Caco-2 (cell line): ENCODE data around the gene ELMO2. TPM values are rescaled to one million over a fixed set of nuclear protein-coding genes. Genes with fewer than 3 reads are reported as not detected.
A peak's percentile ranks its signal among the peaks of the same experiment; 100 is the strongest.

Experiments used
- BruUV-seq: library from RNA; stranded (reverse); fragments of 400-500 nt; replicated peaks from 2 replicates; lab custom pipeline; 2021; lab: Mats Ljungman, UMichigan
- CTCF ChIA-PET: fragments of 300-600 bp; sonication (Branson Sonifier 250); formaldehyde crosslinking; loops from one replicate; lab custom pipeline; 2022; ENCODE audit warnings: antibody characterized with exemption; lab: Charles Lee
- POLR2A ChIA-PET: fragments of 300-600 bp; sonication (Branson Sonifier 250); formaldehyde crosslinking; loops from one replicate; lab custom pipeline; 2022; ENCODE audit warnings: antibody characterized with exemption; lab: Charles Lee
- DNase-seq, 2 experiments: peaks; one replicate each; pipeline versions ENCODE4 v3.0.0 to v3.0.0-alpha.2; 2020 to 2022
- H3K27me3 ChIP-seq: replicated peaks from 2 replicates; pipeline ENCODE4 v1.6.0; 2011; ENCODE audit warnings: low read length; ENCODE audit not compliant: control insufficient read depth, insufficient read depth
- H3K36me3 ChIP-seq: 2 replicates; pipeline ENCODE4 v1.5.1; 2011; ENCODE audit warnings: low read length; ENCODE audit not compliant: control insufficient read depth, insufficient read depth
- H3K4me1 ChIP-seq: fragments of 250-450 bp; sonication (Bioruptor Pico); 2 replicates; pipeline ENCODE4 v1.5.1; 2020; ENCODE audit warnings: mild to moderate bottlenecking
- H3K4me3 ChIP-seq: 2 replicates; pipeline ENCODE4 v1.5.1; 2011; ENCODE audit warnings: low read depth, mild to moderate bottlenecking, control low read depth, low read length
- H3K9me3 ChIP-seq: fragments of 250-450 bp; sonication (Bioruptor Pico); 2 replicates; pipeline ENCODE4 v1.5.1; 2020; ENCODE audit warnings: mild to moderate bottlenecking, moderate library complexity
- H3K27ac Mint-ChIP-seq: one replicate; pipeline ENCODE4 v1.8.0; 2022; ENCODE audit warnings: mixed read lengths; ENCODE audit not compliant: unreplicated experiment
- H3K27me3 Mint-ChIP-seq: one replicate; pipeline ENCODE4 v1.8.0; 2022; ENCODE audit warnings: mixed read lengths; ENCODE audit not compliant: insufficient read depth, unreplicated experiment
- H3K36me3 Mint-ChIP-seq: one replicate; pipeline ENCODE4 v1.8.0; 2022; ENCODE audit warnings: mild to moderate bottlenecking, mixed read lengths; ENCODE audit not compliant: insufficient read depth, unreplicated experiment
- H3K4me1 Mint-ChIP-seq: one replicate; pipeline ENCODE4 v1.8.0; 2022; ENCODE audit warnings: low read depth, mixed read lengths; ENCODE audit not compliant: unreplicated experiment
- H3K4me3 Mint-ChIP-seq: one replicate; pipeline ENCODE4 v1.8.0; 2022; ENCODE audit warnings: mild to moderate bottlenecking, moderate library complexity, mixed read lengths; ENCODE audit not compliant: unreplicated experiment
- H3K9me3 Mint-ChIP-seq: one replicate; pipeline ENCODE4 v1.8.0; 2022; ENCODE audit warnings: mixed read lengths; ENCODE audit not compliant: unreplicated experiment
- intact Hi-C: fragments of 100-400 bp; cut with micrococcal nuclease; formaldehyde crosslinking; loops from one replicate; pipeline ENCODE4 v1.10.0; 2022; ENCODE audit not compliant: unreplicated experiment
- total RNA-seq: library from RNA; stranded (reverse); gene quantifications from 2 replicates; pipeline ENCODE4 v1.2.3, GENCODE V29; 2022
- TF ChIP-seq, protein P1 (sequence below), 2 experiments: fragments of 200-600 bp in 1 of 2; IDR thresholded peaks; 1 replicate in 1 of 2; 2 replicates in 1 of 2; pipeline versions ENCODE4 v1.5.1 to v1.8.0; 2011 to 2022; ENCODE audit warnings: antibody characterized with exemption in 1 of 2, control low read depth in 1 of 2, inconsistent platforms in 1 of 2, low read depth in 1 of 2, low read length in 1 of 2, mild to moderate bottlenecking in 1 of 2, moderate library complexity in 1 of 2; ENCODE audit not compliant: insufficient read depth in 1 of 2, severe bottlenecking in 1 of 2, unreplicated experiment in 1 of 2

The ELMO2 gene
- total RNA-seq, 1 experiment from 2014 or later = 82.4 TPM

DNA sequence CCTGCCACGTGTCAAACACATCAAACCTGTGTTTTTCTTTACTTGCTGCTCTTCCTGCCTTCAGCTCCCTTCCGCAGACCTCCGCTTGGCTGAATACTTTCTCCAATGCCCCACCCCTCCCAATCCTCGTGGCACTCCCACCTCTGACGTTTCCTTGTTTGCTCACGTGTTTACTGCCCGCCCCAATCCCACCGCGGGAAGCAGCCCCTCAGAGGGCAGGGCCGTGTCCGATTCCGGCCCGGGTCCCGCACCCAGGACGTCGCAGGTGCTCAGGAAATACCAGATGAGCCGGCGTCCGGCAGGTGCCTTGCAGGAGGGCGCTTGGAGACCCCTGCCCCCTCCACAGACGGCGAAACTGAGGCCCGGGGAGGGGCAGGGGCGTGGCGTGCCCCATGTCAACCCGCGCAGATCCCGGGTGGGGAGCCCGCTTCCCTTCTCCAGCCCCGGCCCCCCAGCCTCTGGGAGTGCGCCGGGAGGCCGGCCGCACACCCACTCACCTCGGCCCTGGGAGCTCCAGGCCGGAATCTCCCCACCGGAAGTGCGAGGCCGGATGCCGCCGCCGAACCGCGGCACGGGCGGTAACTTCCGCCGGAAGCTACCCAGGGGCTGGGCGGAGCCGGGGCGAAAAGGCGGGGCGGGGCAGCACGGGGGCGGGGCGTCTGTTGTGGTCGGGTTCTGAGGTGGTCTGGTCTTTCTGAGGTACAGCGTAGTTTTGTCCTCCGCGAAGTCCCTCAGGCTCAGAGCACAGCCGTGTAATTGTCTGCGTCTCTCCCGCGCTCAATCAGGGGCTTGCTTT lies 42.3 kb downstream of the ELMO2 start:
- TF ChIP-seq, protein P1, sequence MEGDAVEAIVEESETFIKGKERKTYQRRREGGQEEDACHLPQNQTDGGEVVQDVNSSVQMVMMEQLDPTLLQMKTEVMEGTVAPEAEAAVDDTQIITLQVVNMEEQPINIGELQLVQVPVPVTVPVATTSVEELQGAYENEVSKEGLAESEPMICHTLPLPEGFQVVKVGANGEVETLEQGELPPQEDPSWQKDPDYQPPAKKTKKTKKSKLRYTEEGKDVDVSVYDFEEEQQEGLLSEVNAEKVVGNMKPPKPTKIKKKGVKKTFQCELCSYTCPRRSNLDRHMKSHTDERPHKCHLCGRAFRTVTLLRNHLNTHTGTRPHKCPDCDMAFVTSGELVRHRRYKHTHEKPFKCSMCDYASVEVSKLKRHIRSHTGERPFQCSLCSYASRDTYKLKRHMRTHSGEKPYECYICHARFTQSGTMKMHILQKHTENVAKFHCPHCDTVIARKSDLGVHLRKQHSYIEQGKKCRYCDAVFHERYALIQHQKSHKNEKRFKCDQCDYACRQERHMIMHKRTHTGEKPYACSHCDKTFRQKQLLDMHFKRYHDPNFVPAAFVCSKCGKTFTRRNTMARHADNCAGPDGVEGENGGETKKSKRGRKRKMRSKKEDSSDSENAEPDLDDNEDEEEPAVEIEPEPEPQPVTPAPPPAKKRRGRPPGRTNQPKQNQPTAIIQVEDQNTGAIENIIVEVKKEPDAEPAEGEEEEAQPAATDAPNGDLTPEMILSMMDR (IDR thresholded peaks at IDR 0.05; ENCODE audit: insufficient read depth in 1 of 2, low read depth in 1 of 2, low read length in 1 of 2, severe bottlenecking in 1 of 2, unreplicated experiment in 1 of 2) = no peak
- Mint-ChIP-seq H3K4me3 (peak overlapping the region; percentile 88), H3K9me3 (no peaks in the 10 kb centered on the region), H3K27me3 (no peaks in the 10 kb centered on the region), H3K27ac (peak overlapping the region; percentile 83), H3K36me3 (peaks cover 56% of the 10 kb centered on the region), H3K4me1 (peaks cover 14% of the 10 kb centered on the region)
- Histone ChIP-seq H3K9me3 (no peaks in the 10 kb centered on the region), H3K27me3 (no peaks in the 10 kb centered on the region), H3K36me3 (peaks cover 5% of the 10 kb centered on the region; the same call in 1 of the 2 replicates), H3K4me3 (peak overlapping the region; percentile 86), H3K4me1 (peaks cover 11% of the 10 kb centered on the region)
- CTCF ChIA-PET = interaction anchor here (0.6 to 3.3 kb wide), 16 partner anchors 8 to 593 kb away, joined by 3 to 13 read pairs (median 4); partner anchors contain the start of gene ELMO2
- DNase-seq = peak; percentile 97 to 98
- no TSS peak for BruUV-seq
- POLR2A ChIA-PET = interaction anchor here (0.5 to 1.9 kb wide), 30 partner anchors 9 to 1479 kb away, joined by 3 to 51 read pairs (median 4); partner anchors contain the start of genes ELMO2, YWHAB and ZNF335
- intact Hi-C loops = loop anchor here (1.0 to 5.0 kb wide), 4 partner anchors 10 to 57 kb away; partner anchors contain the start of genes CDH22 and ELMO2

DNA sequence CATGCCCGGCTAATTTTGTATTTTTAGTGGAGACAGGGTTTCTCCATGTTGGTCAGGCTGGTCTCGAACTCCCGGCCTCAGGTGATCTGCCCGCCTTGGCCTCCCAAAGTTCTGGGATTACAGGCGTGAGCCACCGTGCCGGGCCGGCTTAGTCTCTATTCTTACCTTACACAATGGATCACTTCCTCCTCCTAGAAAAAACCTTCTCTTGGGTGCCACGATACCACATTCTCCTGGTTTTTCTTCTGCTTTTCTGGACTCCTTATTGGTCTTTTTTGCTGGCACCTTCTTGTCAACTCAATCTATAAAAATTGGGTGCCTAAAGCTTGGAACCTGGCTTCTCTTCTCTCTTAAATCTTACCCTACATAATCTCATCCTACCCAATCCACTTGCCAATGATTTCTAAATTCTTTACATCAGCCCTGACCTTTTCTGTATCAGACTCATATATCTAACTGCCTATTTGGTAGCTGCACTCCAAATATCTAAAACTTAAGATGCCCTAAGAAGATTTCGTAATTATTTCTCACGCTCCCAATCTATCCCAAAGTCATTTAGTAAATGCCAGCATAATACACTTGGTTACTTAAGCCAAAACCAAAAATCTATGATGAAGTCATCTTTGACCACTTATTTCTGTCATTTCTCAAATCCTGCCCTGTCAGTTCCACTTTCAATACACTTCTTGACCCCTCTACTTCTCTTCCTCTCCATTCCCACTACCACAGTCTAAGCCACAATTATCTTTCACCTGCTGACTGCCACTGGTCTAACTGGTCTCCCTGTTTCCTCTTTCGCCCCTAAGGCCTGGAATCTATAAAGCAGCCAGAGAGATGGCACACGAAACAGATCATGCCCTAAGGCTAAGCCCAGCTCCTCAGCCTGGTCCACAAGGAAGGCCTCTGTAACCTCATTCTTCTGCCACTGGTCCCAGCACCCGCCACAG lies 43.2 kb downstream of the ELMO2 start:
- H3K4me1 Mint-ChIP-seq = peaks cover 14% of the 10 kb centered on the region
- BruUV-seq = TSS peak; percentile 74
- intact Hi-C loops = loop anchor here (1.0 to 5.0 kb wide), 3 partner anchors 9 to 56 kb away; partner anchors contain the start of gene CDH22

More for the DNA sequence above, 43.2 kb downstream of the ELMO2 start:
- TF ChIP-seq, protein P1 (IDR thresholded peaks at IDR 0.05; ENCODE audit: insufficient read depth in 1 of 2, low read depth in 1 of 2, low read length in 1 of 2, severe bottlenecking in 1 of 2, unreplicated experiment in 1 of 2) = no peak
- no peaks in the 10 kb centered on the region for H3K9me3 Mint-ChIP-seq
- peak overlapping the region; percentile 88 for H3K4me3 Mint-ChIP-seq
- no peaks in the 10 kb centered on the region for H3K9me3 ChIP-seq
- DNase-seq = no peak
- peaks cover 5% of the 10 kb centered on the region for H3K36me3 ChIP-seq
- ChIA-PET POLR2A (interaction anchor here (0.5 to 1.9 kb wide), 13 partner anchors 8 to 1478 kb away, joined by 3 to 51 read pairs (median 5); partner anchors contain the start of genes ELMO2 and YWHAB), CTCF (interaction anchor here (1.1 to 3.3 kb wide), 6 partner anchors 7 to 56 kb away, joined by 5 to 13 read pairs (median 8); partner anchors contain the start of gene ELMO2)
- H3K27ac Mint-ChIP-seq = peak overlapping the region; percentile 83
- peaks cover 11% of the 10 kb centered on the region for H3K4me1 ChIP-seq
- H3K36me3 Mint-ChIP-seq = peaks cover 48% of the 10 kb centered on the region
- H3K4me3 ChIP-seq = peak overlapping the region; percentile 86
- no peaks in the 10 kb centered on the region for H3K27me3 Mint-ChIP-seq
- no peaks in the 10 kb centered on the region for H3K27me3 ChIP-seq
